Suprapubic skin (tissue), 4 donors: ENCODE data around the gene AKAP13. TPM values are rescaled to one million over a fixed set of nuclear protein-coding genes. Genes with fewer than 3 reads are reported as not detected.
A peak's percentile ranks its signal among the peaks of the same experiment; 100 is the strongest.

Experiments
- DNase-seq, 2 donors: peaks; one replicate each; pipeline ENCODE4 v3.0.0-alpha.2; 2019; ENCODE audit warnings: low spot score in 2 of 2
- H3K27ac ChIP-seq: fragments of 200-600 bp; sonication (generic); one replicate; pipeline ENCODE4 v1.5.1; 2019
- H3K27me3 ChIP-seq: fragments of 200-600 bp; sonication (generic); one replicate; pipeline ENCODE4 v1.5.1; 2019
- H3K36me3 ChIP-seq: fragments of 200-600 bp; sonication (generic); one replicate; pipeline ENCODE4 v1.5.1; 2019
- H3K4me1 ChIP-seq: fragments of 200-600 bp; sonication (generic); one replicate; pipeline ENCODE4 v1.5.1; 2019
- H3K4me3 ChIP-seq: fragments of 200-600 bp; sonication (generic); one replicate; pipeline ENCODE4 v1.5.1; 2019; ENCODE audit warnings: mild to moderate bottlenecking
- H3K9me3 ChIP-seq: fragments of 200-600 bp; sonication (generic); one replicate; pipeline ENCODE4 v1.5.1; 2019
- EP300 ChIP-seq: sonication (generic); formaldehyde crosslinking; IDR thresholded peaks from one replicate; pipeline ENCODE4 v1.6.1; 2017; ENCODE audit warnings: antibody characterized with exemption
- POLR2A ChIP-seq, 2 donors: fragments of 450-650 bp; IDR thresholded peaks; one replicate each; pipeline ENCODE4 v1.6.1; 2017; ENCODE audit warnings: antibody characterized with exemption in 2 of 2, mild to moderate bottlenecking in 2 of 2, moderate library complexity in 2 of 2
- POLR2AphosphoS5 ChIP-seq, 3 donors: sonication (generic); formaldehyde crosslinking; IDR thresholded peaks; one replicate each; pipeline ENCODE4 v1.6.1; 2017; ENCODE audit warnings: antibody characterized with exemption in 3 of 3
- WGBS: methylation state at CpG from one replicate; pipeline ENCODE4 v1.1.5; 2018; 5-methylcytosine and 5-hydroxymethylcytosine counted together
- total RNA-seq, 4 donors: library from RNA; depleted of rRNA; stranded (reverse); fragments of >200 nt; gene quantifications; one replicate each; pipeline ENCODE4 v1.1.0, GENCODE V29; 2016
- TF ChIP-seq, protein P1 (sequence below), 2 donors: fragments of 200-600 bp in 1 of 2; fragments of 450-650 bp in 1 of 2; sonication (generic) in 1 of 2; IDR thresholded peaks; one replicate each; pipeline ENCODE4 v1.5.1; 2016 to 2019; ENCODE audit warnings: antibody characterized with exemption in 2 of 2, mild to moderate bottlenecking in 1 of 2, moderate library complexity in 1 of 2

AKAP13 gene, protein sequence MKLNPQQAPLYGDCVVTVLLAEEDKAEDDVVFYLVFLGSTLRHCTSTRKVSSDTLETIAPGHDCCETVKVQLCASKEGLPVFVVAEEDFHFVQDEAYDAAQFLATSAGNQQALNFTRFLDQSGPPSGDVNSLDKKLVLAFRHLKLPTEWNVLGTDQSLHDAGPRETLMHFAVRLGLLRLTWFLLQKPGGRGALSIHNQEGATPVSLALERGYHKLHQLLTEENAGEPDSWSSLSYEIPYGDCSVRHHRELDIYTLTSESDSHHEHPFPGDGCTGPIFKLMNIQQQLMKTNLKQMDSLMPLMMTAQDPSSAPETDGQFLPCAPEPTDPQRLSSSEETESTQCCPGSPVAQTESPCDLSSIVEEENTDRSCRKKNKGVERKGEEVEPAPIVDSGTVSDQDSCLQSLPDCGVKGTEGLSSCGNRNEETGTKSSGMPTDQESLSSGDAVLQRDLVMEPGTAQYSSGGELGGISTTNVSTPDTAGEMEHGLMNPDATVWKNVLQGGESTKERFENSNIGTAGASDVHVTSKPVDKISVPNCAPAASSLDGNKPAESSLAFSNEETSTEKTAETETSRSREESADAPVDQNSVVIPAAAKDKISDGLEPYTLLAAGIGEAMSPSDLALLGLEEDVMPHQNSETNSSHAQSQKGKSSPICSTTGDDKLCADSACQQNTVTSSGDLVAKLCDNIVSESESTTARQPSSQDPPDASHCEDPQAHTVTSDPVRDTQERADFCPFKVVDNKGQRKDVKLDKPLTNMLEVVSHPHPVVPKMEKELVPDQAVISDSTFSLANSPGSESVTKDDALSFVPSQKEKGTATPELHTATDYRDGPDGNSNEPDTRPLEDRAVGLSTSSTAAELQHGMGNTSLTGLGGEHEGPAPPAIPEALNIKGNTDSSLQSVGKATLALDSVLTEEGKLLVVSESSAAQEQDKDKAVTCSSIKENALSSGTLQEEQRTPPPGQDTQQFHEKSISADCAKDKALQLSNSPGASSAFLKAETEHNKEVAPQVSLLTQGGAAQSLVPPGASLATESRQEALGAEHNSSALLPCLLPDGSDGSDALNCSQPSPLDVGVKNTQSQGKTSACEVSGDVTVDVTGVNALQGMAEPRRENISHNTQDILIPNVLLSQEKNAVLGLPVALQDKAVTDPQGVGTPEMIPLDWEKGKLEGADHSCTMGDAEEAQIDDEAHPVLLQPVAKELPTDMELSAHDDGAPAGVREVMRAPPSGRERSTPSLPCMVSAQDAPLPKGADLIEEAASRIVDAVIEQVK (N-terminal part only)
- total RNA-seq, result 100 to 1,000 TPM; 124 to 249 (median 163) TPM

DNA sequence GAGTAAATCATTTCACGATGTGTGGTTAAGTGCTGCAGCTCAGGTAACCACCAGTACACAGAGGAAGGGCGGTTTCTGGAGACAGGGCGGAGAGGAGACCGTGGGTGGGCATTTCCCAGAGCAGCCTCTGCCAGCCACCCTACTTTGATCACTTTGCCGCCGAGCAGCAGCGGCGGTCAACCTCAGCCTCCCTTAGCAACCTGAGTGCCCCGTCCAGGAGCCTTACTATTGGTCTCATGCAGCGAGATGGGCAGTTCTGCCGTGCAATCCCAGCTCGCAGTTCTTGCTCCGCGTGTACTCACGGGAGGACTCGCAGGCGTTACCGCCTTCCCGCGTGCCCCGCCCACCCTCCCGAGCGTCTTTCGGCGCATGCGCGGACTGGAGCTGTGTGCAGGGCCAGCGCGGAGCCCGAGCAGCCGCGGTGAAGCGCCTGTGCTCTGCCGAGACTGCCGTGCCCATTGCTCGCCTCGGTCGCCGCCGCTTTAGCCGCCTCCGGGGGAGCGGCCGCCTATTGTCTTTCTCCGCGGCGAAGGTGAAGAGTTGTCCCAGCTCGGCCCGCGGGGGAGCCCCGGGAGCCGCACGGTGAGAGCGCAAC lies at the start of gene AKAP13:
Gene AKAP13, plus strand, starts transcription at position 387 of the 595 bp plus-strand sequence. CDS start 105,118 bp downstream, outside the sequence.
- peak; percentile 7 to 71 for TF ChIP-seq POLR2A (IDR thresholded peaks at IDR 0.05)
- TF ChIP-seq, protein P1, sequence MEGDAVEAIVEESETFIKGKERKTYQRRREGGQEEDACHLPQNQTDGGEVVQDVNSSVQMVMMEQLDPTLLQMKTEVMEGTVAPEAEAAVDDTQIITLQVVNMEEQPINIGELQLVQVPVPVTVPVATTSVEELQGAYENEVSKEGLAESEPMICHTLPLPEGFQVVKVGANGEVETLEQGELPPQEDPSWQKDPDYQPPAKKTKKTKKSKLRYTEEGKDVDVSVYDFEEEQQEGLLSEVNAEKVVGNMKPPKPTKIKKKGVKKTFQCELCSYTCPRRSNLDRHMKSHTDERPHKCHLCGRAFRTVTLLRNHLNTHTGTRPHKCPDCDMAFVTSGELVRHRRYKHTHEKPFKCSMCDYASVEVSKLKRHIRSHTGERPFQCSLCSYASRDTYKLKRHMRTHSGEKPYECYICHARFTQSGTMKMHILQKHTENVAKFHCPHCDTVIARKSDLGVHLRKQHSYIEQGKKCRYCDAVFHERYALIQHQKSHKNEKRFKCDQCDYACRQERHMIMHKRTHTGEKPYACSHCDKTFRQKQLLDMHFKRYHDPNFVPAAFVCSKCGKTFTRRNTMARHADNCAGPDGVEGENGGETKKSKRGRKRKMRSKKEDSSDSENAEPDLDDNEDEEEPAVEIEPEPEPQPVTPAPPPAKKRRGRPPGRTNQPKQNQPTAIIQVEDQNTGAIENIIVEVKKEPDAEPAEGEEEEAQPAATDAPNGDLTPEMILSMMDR (IDR thresholded peaks at IDR 0.05), result no peak
- TF ChIP-seq POLR2AphosphoS5 (IDR thresholded peaks at IDR 0.05), result peak; percentile 57 to 92 (median 75)
- no peak for TF ChIP-seq EP300
- WGBS, result 0% methylated on average over 12 of the region's 54 CpGs
- Histone ChIP-seq H3K4me1 (peaks cover 18% of the 10 kb centered on the region), H3K9me3 (no peaks in the 10 kb centered on the region), H3K4me3 (peak within 1 kb of the TSS; percentile 85), H3K27ac (peak within 1 kb of the TSS; percentile 87), H3K27me3 (no peaks in the 10 kb centered on the region), H3K36me3 (no peaks in the 10 kb centered on the region)
- peak; percentile 96 to 98 for DNase-seq

DNA sequence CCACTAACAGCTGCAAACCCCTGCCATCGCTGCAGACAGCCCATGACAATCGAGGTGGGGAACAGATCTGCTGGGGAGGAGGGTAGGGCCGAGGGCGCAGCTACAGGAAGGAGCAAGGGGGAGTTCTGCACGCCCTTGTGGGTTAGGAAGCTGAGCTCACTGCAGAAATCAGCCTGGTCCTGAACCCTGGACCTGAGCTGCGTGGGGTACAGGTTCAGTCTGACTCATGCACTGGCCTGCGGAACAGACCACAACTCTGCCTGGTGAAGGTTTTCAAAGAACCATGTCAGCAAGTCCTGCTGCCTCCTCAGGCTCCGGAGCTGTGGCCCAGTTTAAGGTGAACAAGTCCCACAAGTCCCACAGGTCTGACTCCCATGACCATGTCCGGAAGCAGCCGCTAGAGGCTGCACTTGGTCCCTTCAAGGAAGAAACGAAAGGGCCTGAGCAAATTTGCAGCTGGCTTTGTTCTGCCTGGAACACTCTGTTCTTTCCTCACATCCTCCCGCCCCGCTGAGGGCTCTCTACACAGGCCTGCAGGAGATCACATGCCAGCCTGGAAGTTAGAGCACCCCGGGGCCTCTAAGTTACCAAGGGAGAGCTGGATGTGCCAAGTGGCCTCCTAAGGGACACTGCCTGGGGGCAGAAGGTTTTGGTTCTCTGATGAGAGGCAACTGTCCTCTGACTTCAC lies 49.4 kb upstream of the AKAP13 start:
- no peaks in the 10 kb centered on the region for H3K9me3 ChIP-seq
- H3K4me3 ChIP-seq, result no peak overlapping the region
- peak overlapping the region; percentile 86 for H3K27ac ChIP-seq
- TF ChIP-seq POLR2A (IDR thresholded peaks at IDR 0.05), result no peak
- TF ChIP-seq, protein P1 (IDR thresholded peaks at IDR 0.05), result peak; percentile 76 to 80
- TF ChIP-seq POLR2AphosphoS5 (IDR thresholded peaks at IDR 0.05), result peak in 2 of 3 donors; percentile 53 to 91
- peak; percentile 77 for TF ChIP-seq EP300
- peak; percentile 92 to 94 for DNase-seq
- no peaks in the 10 kb centered on the region for H3K36me3 ChIP-seq
- H3K4me1 ChIP-seq, result peaks cover 24% of the 10 kb centered on the region
- 21% methylated on average over 10 of the region's 14 CpGs for WGBS
- H3K27me3 ChIP-seq, result no peaks in the 10 kb centered on the region

DNA sequence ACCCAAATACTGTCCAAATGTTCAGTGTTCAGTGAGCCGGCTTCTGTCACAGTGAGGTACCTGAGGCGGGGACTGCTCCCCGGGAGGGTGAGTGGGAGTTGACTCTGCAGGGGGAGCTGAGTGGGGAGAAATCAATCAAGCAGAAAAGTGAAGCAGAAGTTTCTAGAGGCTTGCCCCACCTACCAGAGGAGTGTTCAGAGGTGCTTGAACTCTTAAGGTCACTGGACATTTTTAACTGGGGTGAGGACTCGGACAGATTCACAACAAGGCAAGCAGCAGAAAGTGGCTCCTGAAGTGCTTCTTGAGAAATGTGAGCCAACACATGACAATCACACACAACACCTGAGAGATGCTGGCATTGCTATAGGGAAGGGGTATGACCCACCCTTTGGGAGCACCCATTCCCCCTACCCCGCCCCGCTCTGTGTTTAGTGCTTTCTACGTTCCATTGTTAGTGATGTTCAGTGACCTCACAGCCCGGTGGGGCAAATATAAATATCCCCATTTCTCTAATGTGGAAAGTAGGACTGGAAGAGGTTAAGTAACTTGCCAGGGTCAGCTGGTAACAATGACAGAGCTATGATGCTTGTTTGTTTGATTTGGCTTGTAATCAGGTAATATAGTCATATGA lies 48.6 kb upstream of the AKAP13 start:
- WGBS, result 85% methylated on average over 8 of the region's 8 CpGs
- Histone ChIP-seq H3K4me1 (peaks cover 24% of the 10 kb centered on the region), H3K27me3 (no peaks in the 10 kb centered on the region), H3K4me3 (no peak overlapping the region), H3K9me3 (no peaks in the 10 kb centered on the region), H3K27ac (peak overlapping the region; percentile 86), H3K36me3 (no peaks in the 10 kb centered on the region)
- no peak for DNase-seq
- TF ChIP-seq POLR2A (IDR thresholded peaks at IDR 0.05) (no peak), EP300 (no peak), POLR2AphosphoS5 (IDR thresholded peaks at IDR 0.05) (no peak)
- TF ChIP-seq, protein P1 (IDR thresholded peaks at IDR 0.05), result no peak

DNA sequence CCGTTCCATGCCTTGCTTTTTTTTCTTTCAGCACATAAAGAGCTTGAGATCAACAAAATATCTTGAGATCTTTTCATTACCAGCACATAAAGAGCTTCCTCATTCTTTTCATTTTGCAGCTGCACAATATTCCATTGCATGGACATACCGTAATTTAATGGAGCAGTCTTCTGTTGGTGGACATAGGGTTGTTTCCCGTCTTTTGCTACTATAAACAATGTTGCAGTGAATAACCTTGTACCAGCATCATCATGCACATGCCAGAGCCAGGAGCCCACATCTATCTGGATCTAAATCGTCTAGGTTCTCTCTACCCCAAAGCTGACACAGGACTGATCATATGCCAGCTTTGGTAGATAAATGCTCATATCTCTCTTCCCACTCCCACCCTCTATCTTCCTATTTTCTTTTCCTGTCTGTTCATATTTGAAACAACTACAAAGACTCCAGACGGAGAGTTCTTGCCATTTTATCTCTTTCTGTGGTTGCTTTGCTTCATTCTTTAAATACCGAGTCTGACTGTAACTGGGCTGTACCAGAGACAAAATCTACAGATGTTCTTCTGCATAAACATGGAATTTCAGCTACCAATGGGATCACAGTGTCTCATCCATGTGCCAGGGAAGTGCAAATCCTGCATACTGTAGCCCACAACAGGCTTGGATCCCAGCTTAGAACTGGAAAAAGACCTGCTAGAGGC lies 47.1 kb upstream of the AKAP13 start:
- no peaks in the 10 kb centered on the region for H3K36me3 ChIP-seq
- peaks cover 24% of the 10 kb centered on the region for H3K4me1 ChIP-seq
- H3K9me3 ChIP-seq, result no peaks in the 10 kb centered on the region
- H3K27me3 ChIP-seq, result no peaks in the 10 kb centered on the region
- TF ChIP-seq, protein P1 (IDR thresholded peaks at IDR 0.05), result no peak
- TF ChIP-seq POLR2A (IDR thresholded peaks at IDR 0.05) (no peak), POLR2AphosphoS5 (IDR thresholded peaks at IDR 0.05) (no peak), EP300 (no peak)
- no peak overlapping the region for H3K4me3 ChIP-seq
- DNase-seq, result no peak
- H3K27ac ChIP-seq, result no peak overlapping the region
- 76% methylated on average over 6 of the region's 6 CpGs for WGBS
